Measurements from ENCODE around the gene CCDC137. TPM values are rescaled to one million over a fixed set of nuclear protein-coding genes. Genes with fewer than 3 reads are reported as not detected.

The CCDC137 gene
- total RNA-seq, 4 donors from 2014 or later = 13.9 to 27.2 (median 17.0) TPM

DNA sequence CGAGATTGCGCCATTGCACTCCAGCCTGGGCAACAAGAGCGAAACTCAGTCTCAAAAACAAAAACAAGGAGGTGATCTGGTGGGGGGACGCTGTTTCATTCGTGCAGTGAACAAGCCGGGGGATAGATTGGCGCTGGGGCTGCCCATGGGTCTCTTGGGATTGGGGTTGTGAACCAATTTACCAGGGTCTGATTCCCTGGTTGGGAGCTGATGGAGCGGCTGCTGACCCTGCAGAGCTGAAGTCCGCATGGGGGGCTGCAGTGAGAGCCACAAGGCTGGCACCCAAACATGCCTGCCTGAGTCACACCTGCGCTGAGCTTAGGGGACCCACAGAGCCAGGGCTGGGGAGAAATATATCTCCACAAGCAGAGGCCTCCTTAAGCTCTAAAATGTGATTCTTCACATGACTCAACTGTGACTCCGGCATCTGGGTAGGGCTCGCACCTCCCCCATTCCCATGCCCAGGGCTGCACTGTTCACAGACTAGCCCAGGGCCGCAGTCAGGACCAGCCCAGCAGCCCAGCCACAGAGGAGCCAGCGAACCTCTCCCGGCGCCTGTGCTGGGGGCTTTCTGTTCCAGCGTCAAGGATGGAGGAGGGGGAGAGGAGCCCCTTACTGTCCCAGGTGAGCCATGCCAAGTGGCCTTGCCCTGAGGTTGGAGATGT lies 24.6 kb upstream of the CCDC137 start:
- no peaks in the 10 kb centered on the region for H3K4me1 ChIP-seq
- H3K9me3 ChIP-seq = no peaks in the 10 kb centered on the region
- no peak for TF ChIP-seq POLR2A (IDR thresholded peaks at IDR 0.05)
- TF ChIP-seq, protein P1, sequence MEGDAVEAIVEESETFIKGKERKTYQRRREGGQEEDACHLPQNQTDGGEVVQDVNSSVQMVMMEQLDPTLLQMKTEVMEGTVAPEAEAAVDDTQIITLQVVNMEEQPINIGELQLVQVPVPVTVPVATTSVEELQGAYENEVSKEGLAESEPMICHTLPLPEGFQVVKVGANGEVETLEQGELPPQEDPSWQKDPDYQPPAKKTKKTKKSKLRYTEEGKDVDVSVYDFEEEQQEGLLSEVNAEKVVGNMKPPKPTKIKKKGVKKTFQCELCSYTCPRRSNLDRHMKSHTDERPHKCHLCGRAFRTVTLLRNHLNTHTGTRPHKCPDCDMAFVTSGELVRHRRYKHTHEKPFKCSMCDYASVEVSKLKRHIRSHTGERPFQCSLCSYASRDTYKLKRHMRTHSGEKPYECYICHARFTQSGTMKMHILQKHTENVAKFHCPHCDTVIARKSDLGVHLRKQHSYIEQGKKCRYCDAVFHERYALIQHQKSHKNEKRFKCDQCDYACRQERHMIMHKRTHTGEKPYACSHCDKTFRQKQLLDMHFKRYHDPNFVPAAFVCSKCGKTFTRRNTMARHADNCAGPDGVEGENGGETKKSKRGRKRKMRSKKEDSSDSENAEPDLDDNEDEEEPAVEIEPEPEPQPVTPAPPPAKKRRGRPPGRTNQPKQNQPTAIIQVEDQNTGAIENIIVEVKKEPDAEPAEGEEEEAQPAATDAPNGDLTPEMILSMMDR (IDR thresholded peaks at IDR 0.05) = no peak
- H3K27ac ChIP-seq = no peak overlapping the region
- no peaks in the 10 kb centered on the region for H3K36me3 ChIP-seq
- H3K4me3 ChIP-seq = no peak overlapping the region
- no peak for DNase-seq
- H3K27me3 ChIP-seq = no peaks in the 10 kb centered on the region

DNA sequence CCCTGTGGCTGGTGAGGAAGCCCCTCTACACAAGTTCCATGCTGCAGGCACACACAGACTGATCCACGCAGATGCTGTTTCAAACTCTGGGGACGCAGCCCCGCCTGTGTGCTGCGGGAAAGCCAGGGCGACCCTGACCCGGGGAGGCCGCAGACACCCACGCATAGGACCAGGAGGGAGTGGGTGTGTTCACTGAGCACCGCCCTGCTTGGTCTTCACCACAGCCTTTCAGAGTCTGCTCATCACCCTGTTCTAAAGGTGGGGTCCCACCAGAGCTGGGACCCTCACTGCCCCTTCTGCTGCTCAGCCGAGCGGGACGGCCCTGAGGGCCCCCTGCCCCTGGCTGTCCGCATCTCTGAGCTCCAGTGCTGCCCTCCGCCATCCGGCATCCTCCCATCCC lies 22.0 kb upstream of the CCDC137 start:
- H3K9me3 ChIP-seq = peaks cover 0 to 6% (median 3%) of the 10 kb centered on the region in 4 donors
- H3K4me1 ChIP-seq = no peaks in the 10 kb centered on the region
- H3K27me3 ChIP-seq = peaks cover 0 to 4% of the 10 kb centered on the region in 2 donors
- H3K4me3 ChIP-seq = no peak overlapping the region
- H3K27ac ChIP-seq = no peak overlapping the region
- DNase-seq = no peak
- H3K36me3 ChIP-seq = no peaks in the 10 kb centered on the region
- no peak for TF ChIP-seq POLR2A (IDR thresholded peaks at IDR 0.05)
- TF ChIP-seq, protein P1 (IDR thresholded peaks at IDR 0.05) = no peak

DNA sequence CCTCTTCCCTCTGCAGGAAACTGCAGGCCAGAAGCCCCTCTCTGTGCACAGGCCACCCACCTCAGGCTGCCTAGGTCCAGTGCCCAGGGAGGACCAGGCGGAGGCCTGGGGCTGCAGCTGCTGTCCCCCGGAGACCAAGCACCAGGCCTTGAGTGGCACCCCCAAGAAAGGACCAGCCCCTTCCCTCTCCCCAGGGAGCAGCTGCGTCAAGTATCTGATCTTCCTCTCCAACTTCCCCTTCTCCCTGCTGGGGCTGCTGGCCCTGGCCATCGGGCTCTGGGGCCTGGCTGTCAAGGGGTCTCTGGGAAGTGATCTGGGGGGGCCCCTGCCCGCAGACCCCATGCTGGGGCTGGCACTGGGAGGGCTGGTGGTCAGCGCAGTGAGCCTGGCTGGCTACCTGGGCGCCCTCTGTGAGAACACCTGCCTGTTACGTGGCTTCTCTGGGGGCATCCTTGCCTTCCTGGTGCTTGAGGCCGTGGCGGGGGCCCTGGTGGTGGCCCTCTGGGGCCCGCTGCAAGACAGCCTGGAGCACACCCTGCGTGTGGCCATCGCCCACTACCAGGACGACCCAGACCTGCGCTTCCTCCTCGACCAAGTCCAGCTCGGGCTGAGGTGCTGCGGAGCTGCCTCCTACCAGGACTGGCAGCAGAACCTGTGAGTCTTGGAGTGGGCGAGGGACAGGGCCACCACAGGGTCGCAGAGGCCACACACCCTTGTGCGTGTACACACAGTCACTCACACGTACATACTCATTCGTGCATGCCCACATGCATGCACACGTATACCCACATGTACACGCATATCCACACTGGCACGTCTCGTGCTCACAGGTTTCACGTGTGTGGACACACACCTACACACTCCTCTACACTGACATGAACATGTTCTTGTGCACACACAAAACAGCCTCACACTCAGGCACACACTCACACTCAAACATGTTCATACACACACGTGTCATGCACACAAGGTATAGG lies 21.3 kb upstream of the CCDC137 start:
- Histone ChIP-seq H3K36me3 (no peaks in the 10 kb centered on the region), H3K9me3 (peaks cover 0 to 6% (median 3%) of the 10 kb centered on the region in 4 donors), H3K27ac (no peak overlapping the region), H3K27me3 (peaks cover 0 to 4% of the 10 kb centered on the region in 2 donors), H3K4me3 (no peak overlapping the region), H3K4me1 (no peaks in the 10 kb centered on the region)
- no peak for TF ChIP-seq POLR2A (IDR thresholded peaks at IDR 0.05)
- TF ChIP-seq, protein P1 (IDR thresholded peaks at IDR 0.05) = no peak
- DNase-seq = no peak

DNA sequence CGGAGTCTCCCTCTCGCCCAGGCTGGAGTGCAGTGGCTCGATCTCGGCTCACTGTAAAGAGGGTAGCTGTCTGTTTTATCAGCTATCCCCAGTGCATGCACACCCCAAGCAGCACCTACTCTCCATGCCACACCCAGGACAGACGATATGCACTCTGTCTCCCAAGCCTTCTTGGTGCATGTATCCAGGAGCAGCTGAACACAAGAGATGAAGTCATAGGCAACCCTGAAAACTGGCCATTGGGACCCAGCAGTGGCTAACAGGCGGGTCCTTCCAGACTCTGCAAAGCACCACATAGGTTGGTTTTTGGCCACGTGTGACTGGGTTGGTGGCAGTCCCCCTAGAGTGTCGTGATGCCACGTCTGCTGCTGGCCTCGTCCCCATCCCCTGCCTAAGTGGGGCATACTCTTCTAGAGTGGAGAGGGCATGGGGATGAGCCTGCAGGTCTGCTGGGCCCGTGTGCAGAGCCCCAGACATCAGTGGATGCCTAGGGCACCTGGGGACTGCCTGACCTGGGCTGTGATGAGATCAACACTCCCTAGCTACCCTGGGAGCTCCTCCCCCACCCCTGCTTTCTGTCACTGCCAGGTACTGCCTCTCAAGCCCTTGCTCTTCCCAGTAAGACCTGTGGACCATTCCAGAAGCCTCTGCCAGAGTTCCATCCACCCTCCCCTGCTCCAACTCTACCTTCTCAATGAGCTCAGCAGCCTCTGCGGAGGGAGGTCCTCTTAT lies 19.5 kb upstream of the CCDC137 start:
- Histone ChIP-seq H3K27me3 (peaks cover 0 to 4% of the 10 kb centered on the region in 2 donors), H3K4me1 (no peaks in the 10 kb centered on the region), H3K36me3 (no peaks in the 10 kb centered on the region), H3K9me3 (peaks cover 0 to 6% (median 3%) of the 10 kb centered on the region in 4 donors), H3K4me3 (no peak overlapping the region), H3K27ac (no peak overlapping the region)
- TF ChIP-seq, protein P1 (IDR thresholded peaks at IDR 0.05) = no peak
- no peak for TF ChIP-seq POLR2A (IDR thresholded peaks at IDR 0.05)
- DNase-seq = no peak

DNA sequence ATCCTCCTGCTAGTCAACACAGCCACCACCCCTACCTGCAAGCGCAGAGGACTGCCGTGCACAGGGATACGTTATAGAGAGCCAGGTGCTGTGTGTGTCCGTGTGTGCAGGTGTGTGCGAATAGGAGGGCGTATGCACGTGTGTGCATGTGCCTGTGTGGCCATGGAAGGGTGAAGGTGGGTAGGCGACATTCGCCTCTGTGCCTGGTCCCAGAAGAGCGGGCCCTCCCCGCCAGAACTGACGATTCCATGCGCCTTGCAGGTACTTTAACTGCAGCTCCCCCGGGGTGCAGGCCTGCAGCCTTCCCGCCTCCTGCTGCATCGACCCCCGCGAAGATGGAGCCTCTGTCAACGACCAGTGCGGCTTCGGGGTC lies 18.9 kb upstream of the CCDC137 start:
- Histone ChIP-seq H3K27me3 (peaks cover 0 to 4% of the 10 kb centered on the region in 2 donors), H3K36me3 (no peaks in the 10 kb centered on the region), H3K4me3 (no peak overlapping the region), H3K4me1 (no peaks in the 10 kb centered on the region), H3K9me3 (peaks cover 0 to 6% (median 3%) of the 10 kb centered on the region in 4 donors), H3K27ac (no peak overlapping the region)
- TF ChIP-seq, protein P1 (IDR thresholded peaks at IDR 0.05) = no peak
- TF ChIP-seq POLR2A (IDR thresholded peaks at IDR 0.05) = no peak
- DNase-seq = no peak
